Stimulated activated naive CD8-positive, alpha-beta T cell treated with anti-CD3 and anti-CD28 coated beads, Interleukin-15, amount 100 ng/mL, for 72 hours (primary cell): ENCODE data around the gene GHRHR.
A peak's percentile ranks its signal among the peaks of the same experiment; 100 is the strongest.

Experiments used
- ATAC-seq: fragments of 150-1000 bp; cut with Tn5 transposase; 2 replicates; pipeline ENCODE4 v1.10.0; 2021; ENCODE audit warnings: mild to moderate bottlenecking, moderate library complexity
- DNase-seq, 2 donors: peaks; one replicate each; pipeline ENCODE4 v3.0.0; 2021 to 2022
- H3K27ac Mint-ChIP-seq, 2 donors: one replicate each; pipeline ENCODE4 v1.8.0; 2022; ENCODE audit warnings: mild to moderate bottlenecking in 2 of 2, mixed read lengths in 2 of 2, moderate library complexity in 2 of 2
- H3K27me3 Mint-ChIP-seq: one replicate; pipeline ENCODE4 v1.8.0; 2022; ENCODE audit warnings: mixed read lengths
- H3K4me1 Mint-ChIP-seq: one replicate; pipeline ENCODE4 v1.8.0; 2022; ENCODE audit warnings: mild to moderate bottlenecking, mixed read lengths
- H3K4me3 Mint-ChIP-seq, 2 donors: one replicate each; pipeline ENCODE4 v1.8.0; 2022; ENCODE audit warnings: mild to moderate bottlenecking in 2 of 2, mixed read lengths in 2 of 2, moderate library complexity in 1 of 2
- H3K9me3 Mint-ChIP-seq, 2 donors: one replicate each; pipeline ENCODE4 v1.8.0; 2022; ENCODE audit warnings: mixed read lengths in 2 of 2

GHRHR gene

GRCh38 chr7:30924624-30925023 is 39.1 kb upstream of the GHRHR start:
- Mint-ChIP-seq H3K9me3 (peaks cover 3 to 16% of the 10 kb centered on the region in 2 donors), H3K27me3 (no peaks in the 10 kb centered on the region), H3K4me1 (no peaks in the 10 kb centered on the region), H3K4me3 (no peak overlapping the region), H3K27ac (no peak overlapping the region)
- ATAC-seq (no peak), DNase-seq (peak in 1 of 2 donors; percentile 2)

- no peak for ATAC-seq
- no peaks in the 10 kb centered on the region for H3K4me1 Mint-ChIP-seq
- peak in 1 of 2 donors; percentile 1 for DNase-seq
- no peak overlapping the region for H3K4me3 Mint-ChIP-seq
- H3K9me3 Mint-ChIP-seq = peaks cover 3 to 16% of the 10 kb centered on the region in 2 donors
- H3K27me3 Mint-ChIP-seq = no peaks in the 10 kb centered on the region
- H3K27ac Mint-ChIP-seq = peak overlapping the region in 1 of 2 donors; percentile 54
These were observed 38.6 kb upstream of the GHRHR start for GRCh38 chr7:30925117-30925516.

- DNase-seq (peak in 1 of 2 donors; percentile 1), ATAC-seq (no peak)
- Mint-ChIP-seq H3K4me1 (no peaks in the 10 kb centered on the region), H3K27ac (no peak overlapping the region), H3K4me3 (no peak overlapping the region), H3K9me3 (peaks cover 3 to 16% of the 10 kb centered on the region in 2 donors), H3K27me3 (no peaks in the 10 kb centered on the region)
These were observed 37.8 kb upstream of the GHRHR start for GRCh38 chr7:30925913-30926312.

GRCh38 chr7:30926313-30926712 is 37.4 kb upstream of the GHRHR start:
- Mint-ChIP-seq H3K9me3 (peaks cover 3 to 16% of the 10 kb centered on the region in 2 donors), H3K27me3 (no peaks in the 10 kb centered on the region), H3K4me3 (no peak overlapping the region), H3K4me1 (no peaks in the 10 kb centered on the region), H3K27ac (no peak overlapping the region)
- DNase-seq (no peak), ATAC-seq (no peak)

- DNase-seq = peak in 1 of 2 donors; percentile 2
- peaks cover 3 to 16% of the 10 kb centered on the region in 2 donors for H3K9me3 Mint-ChIP-seq
- no peak overlapping the region for H3K27ac Mint-ChIP-seq
- no peaks in the 10 kb centered on the region for H3K4me1 Mint-ChIP-seq
- no peaks in the 10 kb centered on the region for H3K27me3 Mint-ChIP-seq
- no peak for ATAC-seq
- H3K4me3 Mint-ChIP-seq = no peak overlapping the region
These were observed 36.7 kb upstream of the GHRHR start for GRCh38 chr7:30927040-30927439.

- Mint-ChIP-seq H3K27ac (no peak overlapping the region), H3K4me1 (no peaks in the 10 kb centered on the region), H3K4me3 (no peak overlapping the region), H3K9me3 (peaks cover 3 to 16% of the 10 kb centered on the region in 2 donors), H3K27me3 (no peaks in the 10 kb centered on the region)
- DNase-seq = no peak
- ATAC-seq = no peak
These were observed 36.2 kb upstream of the GHRHR start for GRCh38 chr7:30927559-30927958.

GRCh38 chr7:30928254-30928872 is 35.4 kb upstream of the GHRHR start:
- DNase-seq (peak in 1 of 2 donors; percentile 1), ATAC-seq (no peak)
- H3K4me3 Mint-ChIP-seq = no peak overlapping the region
- H3K27me3 Mint-ChIP-seq = no peaks in the 10 kb centered on the region
- H3K27ac Mint-ChIP-seq = no peak overlapping the region
- no peaks in the 10 kb centered on the region for H3K4me1 Mint-ChIP-seq
- peaks cover 3 to 16% of the 10 kb centered on the region in 2 donors for H3K9me3 Mint-ChIP-seq

GRCh38 chr7:30929686-30930085 is 34.1 kb upstream of the GHRHR start:
- ATAC-seq = no peak
- H3K27me3 Mint-ChIP-seq = peaks cover 6% of the 10 kb centered on the region
- no peaks in the 10 kb centered on the region for H3K4me1 Mint-ChIP-seq
- peaks cover 3 to 16% of the 10 kb centered on the region in 2 donors for H3K9me3 Mint-ChIP-seq
- H3K27ac Mint-ChIP-seq = no peak overlapping the region
- H3K4me3 Mint-ChIP-seq = no peak overlapping the region
- DNase-seq = peak in 1 of 2 donors; percentile 4

- no peak overlapping the region for H3K27ac Mint-ChIP-seq
- no peak overlapping the region for H3K4me3 Mint-ChIP-seq
- ATAC-seq (no peak), DNase-seq (peak in 1 of 2 donors; percentile 2)
- peaks cover 6% of the 10 kb centered on the region for H3K27me3 Mint-ChIP-seq
- no peaks in the 10 kb centered on the region for H3K4me1 Mint-ChIP-seq
- peaks cover 3 to 16% of the 10 kb centered on the region in 2 donors for H3K9me3 Mint-ChIP-seq
These were observed 33.1 kb upstream of the GHRHR start for GRCh38 chr7:30930621-30931020.

GRCh38 chr7:30931161-30931928 is 32.4 kb upstream of the GHRHR start:
- Mint-ChIP-seq H3K4me1 (no peaks in the 10 kb centered on the region), H3K27ac (no peak overlapping the region), H3K9me3 (peaks cover 3 to 15% of the 10 kb centered on the region in 2 donors), H3K4me3 (no peak overlapping the region), H3K27me3 (peaks cover 8% of the 10 kb centered on the region)
- DNase-seq (no peak), ATAC-seq (no peak)

- DNase-seq = no peak
- no peak for ATAC-seq
- H3K27ac Mint-ChIP-seq = peak overlapping the region in 1 of 2 donors; percentile 88
- no peak overlapping the region for H3K4me3 Mint-ChIP-seq
- H3K4me1 Mint-ChIP-seq = no peaks in the 10 kb centered on the region
- H3K27me3 Mint-ChIP-seq = peaks cover 15% of the 10 kb centered on the region
- peaks cover 3 to 9% of the 10 kb centered on the region in 2 donors for H3K9me3 Mint-ChIP-seq
These were observed 31.7 kb upstream of the GHRHR start for GRCh38 chr7:30931929-30932540.

- H3K27me3 Mint-ChIP-seq = peaks cover 20% of the 10 kb centered on the region
- DNase-seq = no peak
- no peak for ATAC-seq
- peak overlapping the region in 1 of 2 donors; percentile 88 for H3K27ac Mint-ChIP-seq
- no peaks in the 10 kb centered on the region for H3K4me1 Mint-ChIP-seq
- H3K9me3 Mint-ChIP-seq = peaks cover under 1 to 6% of the 10 kb centered on the region in 2 donors
- H3K4me3 Mint-ChIP-seq = no peak overlapping the region
These were observed 31.2 kb upstream of the GHRHR start for GRCh38 chr7:30932562-30932961.

GRCh38 chr7:30933124-30933974 is 30.4 kb upstream of the GHRHR start:
- H3K9me3 Mint-ChIP-seq = no peaks in the 10 kb centered on the region
- H3K4me3 Mint-ChIP-seq = no peak overlapping the region
- no peaks in the 10 kb centered on the region for H3K4me1 Mint-ChIP-seq
- no peak overlapping the region for H3K27ac Mint-ChIP-seq
- peak; percentile 7 for ATAC-seq
- no peak for DNase-seq
- peaks cover 24% of the 10 kb centered on the region for H3K27me3 Mint-ChIP-seq

GRCh38 chr7:30934225-30934624 is 29.5 kb upstream of the GHRHR start:
- DNase-seq = no peak
- Mint-ChIP-seq H3K4me3 (no peak overlapping the region), H3K27ac (no peak overlapping the region)

More at GRCh38 chr7:30934225-30934624, 29.5 kb upstream of the GHRHR start:
- H3K4me1 Mint-ChIP-seq = no peaks in the 10 kb centered on the region
- ATAC-seq = no peak
- no peaks in the 10 kb centered on the region for H3K9me3 Mint-ChIP-seq
- peaks cover 26% of the 10 kb centered on the region for H3K27me3 Mint-ChIP-seq
